Measurements from ENCODE around the gene SEC61G. TPM values are rescaled to one million over a fixed set of nuclear protein-coding genes. Genes with fewer than 3 reads are reported as not detected.
A peak's percentile ranks its signal among the peaks of the same experiment; 100 is the strongest.

Gene SEC61G
- 100 to 1,000 TPM; 165 to 192 TPM for total RNA-seq

- peak within 1 kb of the TSS; percentile 99 for H3K27ac Mint-ChIP-seq
- ATAC-seq (replicated peaks): peak; percentile 90
- peaks cover 9% of the 10 kb centered on the region for H3K4me1 Mint-ChIP-seq
- no peaks in the 10 kb centered on the region for H3K9me3 Mint-ChIP-seq
- peak within 1 kb of the TSS; percentile 98 for H3K4me3 Mint-ChIP-seq
- peaks cover 62% of the 10 kb centered on the region for H3K36me3 Mint-ChIP-seq (ENCODE audit: low read depth)
- H3K27me3 Mint-ChIP-seq: no peaks in the 10 kb centered on the region
Observed at GRCh38 chr7:54758702-54759592, at the start of gene SEC61G. Gene SEC61G (minus strand): TSS chr7:54759211. CDS start chr7:54757588, 1,623 bp downstream.

- H3K4me3 Mint-ChIP-seq: no peak overlapping the region
- H3K9me3 Mint-ChIP-seq: no peaks in the 10 kb centered on the region
- peaks cover 28% of the 10 kb centered on the region for H3K27me3 Mint-ChIP-seq
- no peak overlapping the region for H3K27ac Mint-ChIP-seq
- ATAC-seq (replicated peaks): peak; percentile 97
- no peaks in the 10 kb centered on the region for H3K36me3 Mint-ChIP-seq (ENCODE audit: low read depth)
- no peaks in the 10 kb centered on the region for H3K4me1 Mint-ChIP-seq
Observed at GRCh38 chr7:54802841-54803240, 43.8 kb upstream of the SEC61G start.

GRCh38 chr7:54802114-54802513 is 43.1 kb upstream of the SEC61G start:
- no peak overlapping the region for H3K27ac Mint-ChIP-seq
- H3K27me3 Mint-ChIP-seq: peaks cover 25% of the 10 kb centered on the region
- H3K36me3 Mint-ChIP-seq (ENCODE audit: low read depth): no peaks in the 10 kb centered on the region
- H3K4me3 Mint-ChIP-seq: no peak overlapping the region
- no peak for ATAC-seq (replicated peaks)
- H3K9me3 Mint-ChIP-seq: no peaks in the 10 kb centered on the region
- H3K4me1 Mint-ChIP-seq: no peaks in the 10 kb centered on the region

GRCh38 chr7:54799792-54800191 is 40.8 kb upstream of the SEC61G start:
- no peaks in the 10 kb centered on the region for H3K4me1 Mint-ChIP-seq
- H3K27me3 Mint-ChIP-seq: peaks cover 18% of the 10 kb centered on the region
- H3K36me3 Mint-ChIP-seq (ENCODE audit: low read depth): no peaks in the 10 kb centered on the region
- H3K4me3 Mint-ChIP-seq: no peak overlapping the region
- H3K27ac Mint-ChIP-seq: no peak overlapping the region
- H3K9me3 Mint-ChIP-seq: no peaks in the 10 kb centered on the region
- no peak for ATAC-seq (replicated peaks)

GRCh38 chr7:54798530-54798929 is 39.5 kb upstream of the SEC61G start:
- Mint-ChIP-seq H3K4me1 (no peaks in the 10 kb centered on the region), H3K27ac (no peak overlapping the region), H3K9me3 (no peaks in the 10 kb centered on the region), H3K4me3 (no peak overlapping the region), H3K27me3 (peaks cover 22% of the 10 kb centered on the region), H3K36me3 (ENCODE audit: low read depth) (no peaks in the 10 kb centered on the region)
- no peak for ATAC-seq (replicated peaks)

GRCh38 chr7:54796853-54797252 is 37.8 kb upstream of the SEC61G start:
- H3K9me3 Mint-ChIP-seq: no peaks in the 10 kb centered on the region
- no peak for ATAC-seq (replicated peaks)
- H3K27me3 Mint-ChIP-seq: peaks cover 21% of the 10 kb centered on the region
- no peaks in the 10 kb centered on the region for H3K36me3 Mint-ChIP-seq (ENCODE audit: low read depth)
- no peak overlapping the region for H3K4me3 Mint-ChIP-seq
- no peaks in the 10 kb centered on the region for H3K4me1 Mint-ChIP-seq
- H3K27ac Mint-ChIP-seq: no peak overlapping the region

- Mint-ChIP-seq H3K27me3 (peaks cover 26% of the 10 kb centered on the region), H3K9me3 (no peaks in the 10 kb centered on the region), H3K27ac (no peak overlapping the region), H3K36me3 (ENCODE audit: low read depth) (no peaks in the 10 kb centered on the region), H3K4me1 (no peaks in the 10 kb centered on the region), H3K4me3 (no peak overlapping the region)
- no peak for ATAC-seq (replicated peaks)
Observed at GRCh38 chr7:54796150-54796549, 37.1 kb upstream of the SEC61G start.

GRCh38 chr7:54792383-54792782 is 33.4 kb upstream of the SEC61G start:
- no peak overlapping the region for H3K27ac Mint-ChIP-seq
- no peak for ATAC-seq (replicated peaks)
- H3K4me3 Mint-ChIP-seq: no peak overlapping the region
- no peaks in the 10 kb centered on the region for H3K4me1 Mint-ChIP-seq
- peaks cover 44% of the 10 kb centered on the region for H3K27me3 Mint-ChIP-seq
- H3K36me3 Mint-ChIP-seq (ENCODE audit: low read depth): no peaks in the 10 kb centered on the region
- no peaks in the 10 kb centered on the region for H3K9me3 Mint-ChIP-seq

- Mint-ChIP-seq H3K4me3 (no peak overlapping the region), H3K4me1 (no peaks in the 10 kb centered on the region), H3K36me3 (ENCODE audit: low read depth) (no peaks in the 10 kb centered on the region), H3K9me3 (no peaks in the 10 kb centered on the region), H3K27ac (no peak overlapping the region), H3K27me3 (peaks cover 55% of the 10 kb centered on the region)
- ATAC-seq (replicated peaks): peak; percentile 98
Observed at GRCh38 chr7:54788664-54789063, 29.7 kb upstream of the SEC61G start.

GRCh38 chr7:54785261-54785660 is 26.2 kb upstream of the SEC61G start:
- ATAC-seq (replicated peaks): no peak
- Mint-ChIP-seq H3K9me3 (no peaks in the 10 kb centered on the region), H3K27ac (no peak overlapping the region), H3K4me1 (no peaks in the 10 kb centered on the region), H3K4me3 (no peak overlapping the region), H3K36me3 (ENCODE audit: low read depth) (no peaks in the 10 kb centered on the region), H3K27me3 (peaks cover 45% of the 10 kb centered on the region)

GRCh38 chr7:54783952-54784351 is 24.9 kb upstream of the SEC61G start:
- H3K9me3 Mint-ChIP-seq: no peaks in the 10 kb centered on the region

GRCh38 chr7:54782829-54783228 is 23.8 kb upstream of the SEC61G start:
- no peak for ATAC-seq (replicated peaks)
- Mint-ChIP-seq H3K4me3 (no peak overlapping the region), H3K9me3 (no peaks in the 10 kb centered on the region), H3K27ac (no peak overlapping the region), H3K27me3 (peaks cover 34% of the 10 kb centered on the region), H3K36me3 (ENCODE audit: low read depth) (no peaks in the 10 kb centered on the region), H3K4me1 (no peaks in the 10 kb centered on the region)

More at GRCh38 chr7:54783952-54784351, 24.9 kb upstream of the SEC61G start:
- Mint-ChIP-seq H3K4me1 (no peaks in the 10 kb centered on the region), H3K4me3 (no peak overlapping the region), H3K36me3 (ENCODE audit: low read depth) (no peaks in the 10 kb centered on the region), H3K27ac (no peak overlapping the region), H3K27me3 (peaks cover 41% of the 10 kb centered on the region)
- no peak for ATAC-seq (replicated peaks)

- H3K27ac Mint-ChIP-seq: no peak overlapping the region
- H3K4me1 Mint-ChIP-seq: no peaks in the 10 kb centered on the region
- ATAC-seq (replicated peaks): no peak
- H3K9me3 Mint-ChIP-seq: no peaks in the 10 kb centered on the region
- H3K27me3 Mint-ChIP-seq: peaks cover 28% of the 10 kb centered on the region
- H3K36me3 Mint-ChIP-seq (ENCODE audit: low read depth): no peaks in the 10 kb centered on the region
- no peak overlapping the region for H3K4me3 Mint-ChIP-seq
Observed at GRCh38 chr7:54782314-54782713, 23.3 kb upstream of the SEC61G start.

- no peak for ATAC-seq (replicated peaks)
- H3K36me3 Mint-ChIP-seq (ENCODE audit: low read depth): no peaks in the 10 kb centered on the region
- peaks cover 24% of the 10 kb centered on the region for H3K27me3 Mint-ChIP-seq
- peaks cover 8% of the 10 kb centered on the region for H3K9me3 Mint-ChIP-seq
- H3K27ac Mint-ChIP-seq: no peak overlapping the region
- no peak overlapping the region for H3K4me3 Mint-ChIP-seq
- H3K4me1 Mint-ChIP-seq: no peaks in the 10 kb centered on the region
Observed at GRCh38 chr7:54781134-54781920, 22.3 kb upstream of the SEC61G start.

- H3K27ac Mint-ChIP-seq: no peak overlapping the region
- peaks cover 10% of the 10 kb centered on the region for H3K9me3 Mint-ChIP-seq
- H3K4me3 Mint-ChIP-seq: no peak overlapping the region
- H3K27me3 Mint-ChIP-seq: peaks cover 20% of the 10 kb centered on the region
- H3K36me3 Mint-ChIP-seq (ENCODE audit: low read depth): no peaks in the 10 kb centered on the region
- ATAC-seq (replicated peaks): no peak
- H3K4me1 Mint-ChIP-seq: no peaks in the 10 kb centered on the region
Observed at GRCh38 chr7:54780490-54780889, 21.5 kb upstream of the SEC61G start.
